Measurements from ENCODE around the gene ST6GALNAC2.
"Not testable (repeated sequence)": the region's sequence is repeated elsewhere in the genome, so short reads cannot be mapped to it uniquely, and the experiment has no call there.

The ST6GALNAC2 gene

GRCh38 chr17:76585649-76586593 is at the start of gene ST6GALNAC2:
TSS of gene ST6GALNAC2 (minus strand) at chr17:76585860. CDS start at chr17:76585808, 52 bp downstream.
- peak; percentile 78 for DNase-seq

GRCh38 chr17:76635039-76635438 is 49.4 kb upstream of the ST6GALNAC2 start:
- no peak for DNase-seq

- DNase-seq: no peak
Observed at GRCh38 chr17:76633628-76634328, 48.1 kb upstream of the ST6GALNAC2 start.

DNA sequence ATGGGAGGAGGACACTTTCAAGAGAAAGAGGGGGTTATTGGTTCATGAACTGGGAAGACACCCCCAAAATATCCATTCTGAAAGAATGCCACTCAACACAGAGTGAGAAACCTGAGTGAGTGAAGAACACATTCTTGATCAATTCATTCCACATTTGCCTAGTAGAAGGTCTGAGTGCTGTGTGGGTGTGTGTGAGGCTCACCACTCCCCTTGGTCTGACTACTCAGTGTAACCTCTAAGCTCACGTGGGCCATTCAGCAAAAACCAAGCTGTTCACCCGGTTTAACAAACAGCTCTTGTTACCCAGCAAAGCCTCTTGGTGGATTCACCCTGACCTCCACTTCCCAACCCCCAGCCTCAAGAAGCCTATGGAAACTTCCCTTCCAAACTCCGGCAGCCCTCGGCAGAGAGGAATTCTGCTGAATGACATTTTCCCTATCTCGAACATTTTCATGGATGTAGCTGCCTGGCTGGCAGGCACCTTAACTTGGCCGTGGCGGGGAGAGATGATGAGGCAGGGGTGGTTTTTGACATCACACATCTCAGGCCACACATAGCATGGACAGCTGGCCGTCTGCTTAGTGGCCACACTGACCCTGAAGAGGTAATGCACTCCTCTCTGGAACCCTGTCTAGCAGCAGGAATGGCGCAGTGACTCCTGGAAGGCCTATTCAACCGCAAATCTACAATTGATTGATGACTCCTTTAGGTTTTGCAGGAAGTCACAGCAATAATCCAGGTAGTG is 46.3 kb upstream of the ST6GALNAC2 start:
- no peak for DNase-seq

DNA sequence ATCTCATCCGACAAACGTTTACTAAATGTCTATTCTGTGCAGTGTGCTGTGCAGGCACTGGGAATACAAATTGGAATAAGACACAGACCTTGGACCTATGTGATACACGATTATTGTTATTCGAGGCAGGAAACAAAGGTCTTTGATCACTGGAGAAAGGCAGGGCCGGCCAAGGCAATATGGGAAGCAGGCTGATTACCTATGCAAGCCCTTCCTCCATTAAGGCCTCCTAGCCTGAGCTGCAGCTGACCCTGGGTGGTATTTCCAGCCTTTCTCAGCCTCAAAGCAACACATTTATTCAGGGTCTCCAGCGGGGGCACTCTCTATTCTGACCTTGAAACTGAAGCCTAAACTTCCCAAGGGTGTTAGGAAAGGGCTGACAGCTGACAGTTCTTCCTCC is 44.5 kb upstream of the ST6GALNAC2 start:
- DNase-seq: no peak

DNA sequence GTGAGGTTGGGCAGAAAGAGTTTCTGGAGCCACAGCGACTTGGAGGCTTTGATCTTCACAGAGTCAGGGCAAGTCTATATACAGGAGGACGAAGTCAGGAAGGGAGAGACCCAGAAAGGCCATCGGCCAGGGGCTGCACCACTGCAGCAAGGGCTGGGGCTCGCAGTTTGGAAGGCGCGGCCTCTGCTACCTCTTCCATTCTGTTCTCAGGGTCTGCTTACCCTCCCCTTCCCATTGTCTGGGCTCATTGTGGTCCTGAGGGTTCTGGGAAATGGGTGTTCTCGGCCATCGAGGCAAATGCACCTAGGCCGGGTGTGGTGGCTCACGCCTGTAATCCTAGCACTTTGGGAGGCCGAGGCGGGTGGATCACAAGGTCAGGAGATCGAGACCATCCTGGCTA is 41.9 kb upstream of the ST6GALNAC2 start:
- no peak for DNase-seq

DNA sequence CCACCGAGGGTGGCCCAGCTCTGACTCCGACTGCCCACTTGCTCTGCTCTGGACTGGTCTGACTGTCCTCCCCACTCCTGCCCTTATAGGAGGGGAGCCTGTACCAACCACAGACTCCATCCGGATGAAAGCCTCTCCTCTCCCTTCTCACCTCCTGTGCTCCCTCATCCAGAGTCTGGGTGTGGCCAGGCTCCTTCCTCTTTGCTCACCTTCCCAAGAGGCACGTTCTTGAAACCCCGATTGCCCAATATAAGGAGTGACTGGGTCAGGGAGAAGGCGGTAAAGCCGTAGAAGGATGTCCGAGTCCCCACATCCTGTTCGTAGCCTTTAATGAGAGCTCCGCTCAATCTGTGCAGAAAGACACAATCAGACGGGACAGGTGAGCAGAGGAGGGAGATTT is 40.8 kb upstream of the ST6GALNAC2 start:
- DNase-seq: no peak

- no peak for DNase-seq
Observed at GRCh38 chr17:76625496-76625895, 39.8 kb upstream of the ST6GALNAC2 start.

GRCh38 chr17:76623271-76624146 is 37.8 kb upstream of the ST6GALNAC2 start:
- DNase-seq: peak; percentile 91

DNA sequence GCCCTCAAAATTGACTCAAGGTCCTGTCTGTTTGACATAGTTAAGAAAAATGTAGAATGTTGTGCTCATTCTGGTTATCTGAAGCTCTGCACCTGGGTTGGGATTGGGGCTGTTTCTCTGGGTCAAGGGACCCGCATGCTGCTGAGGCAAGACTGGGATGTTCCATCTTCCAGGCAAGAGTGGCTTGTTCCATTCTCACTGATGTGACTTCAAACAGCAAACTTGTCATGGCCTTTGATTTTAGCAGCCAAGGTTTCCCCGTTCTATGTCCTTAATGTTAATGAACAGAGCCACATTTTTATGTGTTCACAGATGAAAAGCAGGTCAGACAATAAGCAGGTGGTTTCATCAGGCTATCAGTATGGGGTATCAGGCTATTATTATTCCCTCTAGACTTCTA is 32.2 kb upstream of the ST6GALNAC2 start:
- DNase-seq: no peak

- no peak for DNase-seq
Observed at GRCh38 chr17:76614912-76615617, 29.4 kb upstream of the ST6GALNAC2 start.

GRCh38 chr17:76614064-76614759 is 28.6 kb upstream of the ST6GALNAC2 start:
- not testable (repeated sequence) for DNase-seq

GRCh38 chr17:76612977-76613851 is 27.6 kb upstream of the ST6GALNAC2 start:
- no peak for DNase-seq

DNA sequence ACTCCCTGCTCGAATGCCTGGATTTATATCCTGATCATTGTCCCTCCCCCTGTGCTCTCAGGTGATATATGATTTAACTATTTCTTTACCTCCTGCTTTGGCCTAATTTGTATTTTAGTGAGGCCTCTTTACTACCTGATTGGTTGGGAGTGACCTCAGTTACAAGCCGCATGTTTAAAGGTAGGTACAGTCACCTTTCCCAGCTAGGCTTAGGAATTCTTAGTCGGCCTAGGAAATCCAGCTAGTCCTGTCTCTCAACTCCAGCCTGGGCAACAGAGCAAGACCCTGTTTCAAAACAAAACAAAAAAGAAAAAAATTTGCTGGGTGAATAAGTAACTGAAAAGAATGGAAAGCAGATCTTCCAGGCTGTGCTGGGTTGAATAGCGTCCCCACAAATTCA is 26.8 kb upstream of the ST6GALNAC2 start:
- DNase-seq: no peak

GRCh38 chr17:76611758-76612157 is 26.1 kb upstream of the ST6GALNAC2 start:
- no peak for DNase-seq

DNA sequence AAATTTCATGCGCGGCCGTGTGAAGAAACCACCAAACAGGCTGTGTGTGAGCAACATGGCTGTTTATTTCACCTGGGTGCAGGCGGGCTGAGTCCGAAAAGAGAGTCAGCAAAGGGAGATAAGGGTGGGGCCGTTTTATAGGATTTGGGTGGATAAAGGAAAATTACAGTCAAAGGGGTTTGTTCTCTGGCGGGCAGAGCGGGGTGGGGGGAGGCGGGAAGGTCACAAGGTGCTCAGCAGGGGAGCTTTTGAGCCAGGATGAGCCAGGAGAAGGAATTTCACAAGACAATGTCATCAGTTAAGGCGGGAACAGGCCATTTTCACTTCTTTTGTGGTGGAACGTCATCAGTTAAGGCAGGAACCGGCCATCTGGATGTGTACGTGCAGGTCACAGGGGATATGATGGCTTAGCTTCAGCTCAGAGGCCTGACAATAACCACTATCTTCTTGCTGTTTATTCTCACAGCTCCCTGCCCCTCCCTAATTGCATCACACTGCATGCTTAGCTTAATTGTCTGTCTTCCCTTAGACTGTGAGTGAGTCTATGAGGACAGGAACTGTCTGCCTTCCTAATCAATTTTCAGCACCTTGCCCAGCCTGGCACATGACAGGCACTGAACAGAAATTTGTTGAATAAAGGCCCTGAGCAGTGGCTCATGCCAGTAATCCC is 25.6 kb upstream of the ST6GALNAC2 start:
- DNase-seq: not testable (repeated sequence)

DNA sequence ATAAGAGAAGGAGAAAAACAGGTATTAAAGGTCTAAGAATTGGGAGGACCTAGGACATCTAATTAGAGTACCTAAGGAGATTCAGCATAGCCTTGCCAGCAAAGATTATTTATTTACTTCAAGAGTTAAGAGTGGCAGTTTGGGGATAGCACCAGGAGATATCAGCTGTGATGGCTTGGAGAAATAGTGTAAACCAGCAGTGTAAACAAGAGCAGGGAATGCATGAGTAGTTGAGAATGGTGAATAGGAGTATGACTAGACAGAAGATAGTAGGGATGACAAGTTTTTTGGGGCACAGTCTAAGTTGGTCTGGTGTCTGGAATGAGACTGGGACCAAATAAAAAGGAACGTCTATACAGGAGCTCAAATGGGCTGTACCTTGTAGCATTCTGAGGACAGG is 21.0 kb upstream of the ST6GALNAC2 start:
- DNase-seq: not testable (repeated sequence)

GRCh38 chr17:76601065-76601464 is 15.4 kb upstream of the ST6GALNAC2 start:
- peak; percentile 38 for DNase-seq
